NCI-H1105 treated with DMSO at 0.1 percent for 48 hours (cell line): ENCODE data around the gene ATG2B.

ENCODE experiments used
- DNase-seq: peaks from one replicate; lab custom pipeline; 2025; lab: John Stamatoyannopoulos, UW

Gene ATG2B

DNA sequence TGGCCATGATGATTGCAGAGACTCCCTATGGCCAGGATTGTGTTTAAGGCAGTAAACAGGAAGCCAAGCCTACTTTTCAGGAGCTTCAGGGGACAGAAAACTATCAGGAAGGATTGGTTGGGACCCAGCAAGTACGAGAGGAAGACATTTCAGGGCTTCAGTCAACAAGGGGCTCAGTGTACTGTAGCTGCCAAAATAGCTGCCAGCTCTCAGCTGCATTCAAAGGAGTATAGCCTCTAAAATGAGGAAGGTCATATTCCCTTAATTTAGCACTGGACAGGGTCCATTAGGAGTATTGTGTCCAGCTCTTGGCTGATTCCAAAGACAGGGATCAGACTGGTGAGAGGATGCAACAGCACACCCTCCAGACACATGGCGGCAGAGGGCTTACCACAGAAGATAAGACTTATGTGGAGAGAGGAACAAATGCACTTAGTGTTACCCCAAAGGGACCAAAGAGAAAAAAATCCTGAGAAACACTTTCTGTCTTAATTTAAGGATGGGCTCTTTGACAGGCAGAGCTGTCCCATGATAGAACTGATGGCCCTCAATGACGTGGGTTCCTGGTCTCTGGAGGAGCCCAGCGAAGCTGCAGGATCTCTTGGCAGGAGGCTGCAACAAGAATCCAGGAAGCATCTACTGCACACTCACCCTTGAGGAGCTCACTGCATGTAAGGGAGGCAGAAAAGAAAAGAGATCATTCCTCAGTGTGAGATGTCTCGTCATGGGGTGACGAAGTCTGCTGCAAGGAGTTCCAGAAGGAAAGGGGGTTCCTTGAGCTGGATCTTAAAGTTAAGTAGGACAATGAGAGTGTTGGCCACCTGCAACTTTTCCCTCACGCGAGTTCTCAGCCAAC is 92.3 kb downstream of the ATG2B start:
- no peak for DNase-seq

DNA sequence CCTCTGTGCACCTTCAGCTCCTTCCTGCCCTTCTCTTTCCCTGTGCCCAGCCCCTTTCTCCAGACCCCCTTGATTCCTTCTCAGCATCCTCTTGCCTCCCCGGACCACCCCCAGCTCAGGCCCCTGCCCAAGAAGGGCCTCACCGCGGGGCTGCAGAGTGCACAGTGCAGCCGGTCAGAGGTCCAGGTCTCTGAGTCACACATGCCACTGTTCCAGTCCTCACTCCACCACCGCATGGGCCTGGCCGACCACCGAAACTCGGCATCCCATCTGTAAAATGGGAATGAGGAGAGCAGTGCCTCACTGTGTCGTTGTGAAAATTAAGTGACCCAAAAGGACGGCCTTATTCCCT is 93.8 kb downstream of the ATG2B start:
- no peak for DNase-seq

DNA sequence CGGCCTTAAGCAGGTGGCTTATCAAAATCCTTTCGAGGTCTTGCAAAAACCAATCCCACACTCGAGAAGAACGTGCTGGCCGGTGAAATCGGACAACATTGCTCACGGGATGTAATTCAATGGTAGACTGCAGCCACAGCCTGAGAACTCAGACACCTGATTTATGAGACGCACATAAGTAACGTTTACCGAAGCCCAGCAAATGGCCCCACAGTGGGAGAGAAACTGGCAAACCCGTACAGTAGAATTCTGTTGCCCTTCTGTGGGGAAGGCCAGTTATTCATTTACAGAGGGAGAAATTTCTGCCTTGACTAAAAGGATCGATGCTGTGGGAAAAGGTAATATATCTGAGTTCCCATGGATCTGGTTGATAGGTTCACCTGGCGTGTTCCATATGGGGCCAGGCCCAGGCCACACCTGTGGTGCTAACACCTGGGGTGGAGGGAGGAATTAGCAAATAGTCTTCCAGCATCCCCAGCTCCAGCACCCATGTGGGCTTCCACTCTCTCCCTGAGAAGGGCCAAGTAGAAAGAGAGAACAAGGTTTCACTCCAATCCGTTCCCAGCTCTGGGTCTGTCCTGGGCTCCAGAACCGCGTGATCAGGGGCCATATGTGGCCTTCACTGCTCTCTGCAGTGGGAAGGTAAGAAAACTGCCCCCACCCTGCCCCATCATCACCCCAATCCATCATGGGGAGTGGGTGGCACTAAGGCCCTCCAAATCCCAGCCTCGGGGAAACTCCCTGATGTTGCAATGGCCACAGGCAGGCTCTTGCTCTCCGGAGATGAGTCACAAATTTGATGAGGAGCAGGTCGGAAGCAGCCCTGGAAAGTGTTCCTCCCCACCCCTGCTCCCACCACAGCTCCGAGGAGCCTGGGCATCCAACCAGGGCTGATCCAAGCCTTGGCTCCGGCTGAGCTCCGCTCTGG is 94.4 kb downstream of the ATG2B start:
- no peak for DNase-seq

DNA sequence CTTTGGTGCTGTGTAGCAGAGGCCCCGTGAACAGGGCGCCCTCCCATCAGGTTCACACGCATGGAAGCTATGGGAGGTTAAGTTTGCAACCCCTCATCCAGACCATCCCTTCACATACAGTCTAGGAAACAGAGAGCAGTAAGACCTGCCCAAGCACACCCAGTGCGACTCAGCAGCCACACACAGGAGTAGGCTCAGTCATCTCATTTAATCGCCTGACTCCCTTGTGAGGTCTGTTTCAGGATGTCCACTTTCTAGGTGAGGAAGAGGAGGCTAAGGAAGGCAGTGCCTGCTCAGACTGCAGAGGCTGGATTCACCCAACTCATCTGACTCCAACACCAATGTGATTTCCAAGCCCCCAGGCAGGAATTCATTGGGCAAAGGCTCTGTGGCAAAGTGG is 95.2 kb downstream of the ATG2B start:
- no peak for DNase-seq

DNA sequence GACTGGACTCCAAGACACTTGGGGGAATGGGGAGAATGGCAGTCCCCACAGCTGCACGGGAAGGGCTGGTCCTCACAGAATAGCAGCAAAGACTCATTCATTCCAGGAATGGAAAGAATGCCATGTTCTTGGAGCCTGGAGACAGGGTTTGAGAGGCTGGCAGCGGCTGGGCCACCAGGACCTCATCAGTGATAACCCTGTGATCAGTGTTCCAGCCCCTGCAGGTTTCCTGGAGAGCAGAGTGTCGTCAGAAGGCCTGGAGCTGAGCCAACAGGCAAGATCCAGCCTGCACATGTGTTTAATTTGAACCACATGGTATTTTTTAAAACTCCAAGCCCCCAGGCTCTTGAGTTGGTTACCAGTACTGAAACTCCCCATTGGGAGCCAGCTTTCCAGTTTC is 95.8 kb downstream of the ATG2B start:
- peak; percentile 83 for DNase-seq

DNA sequence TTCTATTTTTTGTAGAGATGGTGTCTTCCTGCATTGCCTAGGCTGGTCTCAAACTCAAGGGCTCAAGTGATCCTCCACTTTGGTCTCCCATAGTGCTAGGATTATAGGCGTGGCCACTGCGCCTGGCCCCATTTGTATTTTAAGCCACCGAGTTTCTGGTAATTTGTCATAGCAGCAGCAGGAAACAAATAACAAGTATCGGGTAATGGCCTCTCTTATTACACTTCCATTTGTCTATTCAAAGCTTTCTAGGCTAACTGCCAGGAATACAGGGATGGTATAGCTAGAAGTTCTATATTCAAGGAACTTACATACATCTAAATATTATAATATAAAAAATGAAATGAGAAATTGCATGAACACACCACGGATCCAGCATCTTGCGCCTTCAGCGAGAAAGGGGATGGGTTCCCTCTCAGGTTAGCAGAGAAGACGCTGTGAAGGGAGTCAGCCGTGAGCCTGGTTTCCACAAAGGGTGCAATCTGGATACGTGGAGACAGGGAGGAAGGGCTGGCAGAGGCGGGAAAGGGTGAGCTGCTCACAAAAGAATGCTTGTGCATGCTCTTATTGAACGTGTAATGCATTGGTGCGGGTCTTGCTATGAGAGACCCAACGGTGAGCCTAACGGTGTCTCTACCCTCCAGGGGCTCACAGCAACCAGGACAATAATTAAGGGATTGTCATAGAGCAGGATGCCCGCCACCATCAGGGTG is 97.6 kb downstream of the ATG2B start:
- peak; percentile 77 for DNase-seq

DNA sequence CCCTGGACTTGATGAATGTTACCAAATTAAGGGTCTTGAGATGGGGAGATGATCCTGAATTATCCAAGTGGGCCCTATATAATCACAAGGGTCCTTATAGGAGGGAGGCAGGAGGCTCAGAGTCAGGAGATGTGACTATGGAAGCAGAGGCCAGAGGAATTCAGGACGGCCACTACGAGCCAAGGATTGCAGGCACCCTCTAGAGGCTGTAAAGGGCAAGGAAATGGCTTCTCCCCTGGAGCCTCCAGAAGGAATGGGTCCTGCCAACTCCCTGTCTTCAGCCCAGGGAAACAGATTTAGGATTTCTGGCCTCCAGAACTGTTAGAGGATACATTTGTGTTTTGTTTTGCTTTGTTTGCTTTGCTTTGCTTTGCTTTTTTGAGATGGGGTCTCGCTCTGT is 98.3 kb downstream of the ATG2B start:
- no peak for DNase-seq

DNA sequence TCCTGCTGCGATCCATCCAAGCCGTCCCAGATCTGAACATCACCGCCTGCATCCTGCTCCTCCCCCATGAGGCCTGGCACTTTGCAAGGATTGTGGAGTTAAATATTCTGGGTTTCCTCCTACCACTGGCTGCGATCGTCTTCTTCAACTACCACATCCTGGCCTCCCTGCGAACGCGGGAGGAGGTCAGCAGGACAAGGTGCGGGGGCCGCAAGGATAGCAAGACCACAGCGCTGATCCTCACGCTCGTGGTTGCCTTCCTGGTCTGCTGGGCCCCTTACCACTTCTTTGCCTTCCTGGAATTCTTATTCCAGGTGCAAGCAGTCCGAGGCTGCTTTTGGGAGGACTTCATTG is 99.0 kb downstream of the ATG2B start:
- no peak for DNase-seq

DNA sequence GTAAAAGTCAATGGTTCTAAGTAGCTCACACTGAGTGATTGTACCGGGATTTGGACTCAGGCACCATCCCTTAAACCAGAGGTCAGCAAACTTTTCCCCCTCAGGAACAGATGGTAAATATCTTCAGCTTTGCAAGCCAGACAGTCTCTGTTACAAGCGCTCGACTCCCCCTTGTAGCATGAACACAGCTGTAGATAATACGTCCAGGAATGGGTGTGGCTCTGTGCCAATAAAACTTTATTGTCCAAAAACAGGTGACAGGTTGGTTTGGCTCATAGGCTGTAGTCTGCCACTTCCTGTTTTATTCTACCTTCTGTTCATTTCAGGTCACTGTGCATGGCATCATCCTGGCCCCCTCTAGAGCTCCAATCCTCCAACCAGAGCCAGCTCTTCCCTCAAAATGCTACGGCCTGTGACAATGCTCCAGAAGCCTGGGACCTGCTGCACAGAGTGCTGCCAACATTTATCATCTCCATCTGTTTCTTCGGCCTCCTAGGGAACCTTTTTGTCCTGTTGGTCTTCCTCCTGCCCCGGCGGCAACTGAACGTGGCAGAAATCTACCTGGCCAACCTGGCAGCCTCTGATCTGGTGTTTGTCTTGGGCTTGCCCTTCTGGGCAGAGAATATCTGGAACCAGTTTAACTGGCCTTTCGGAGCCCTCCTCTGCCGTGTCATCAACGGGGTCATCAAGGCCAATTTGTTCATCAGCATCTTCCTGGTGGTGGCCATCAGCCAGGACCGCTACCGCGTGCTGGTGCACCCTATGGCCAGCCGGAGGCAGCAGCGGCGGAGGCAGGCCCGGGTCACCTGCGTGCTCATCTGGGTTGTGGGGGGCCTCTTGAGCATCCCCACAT is 99.6 kb downstream of the ATG2B start:
- no peak for DNase-seq

DNA sequence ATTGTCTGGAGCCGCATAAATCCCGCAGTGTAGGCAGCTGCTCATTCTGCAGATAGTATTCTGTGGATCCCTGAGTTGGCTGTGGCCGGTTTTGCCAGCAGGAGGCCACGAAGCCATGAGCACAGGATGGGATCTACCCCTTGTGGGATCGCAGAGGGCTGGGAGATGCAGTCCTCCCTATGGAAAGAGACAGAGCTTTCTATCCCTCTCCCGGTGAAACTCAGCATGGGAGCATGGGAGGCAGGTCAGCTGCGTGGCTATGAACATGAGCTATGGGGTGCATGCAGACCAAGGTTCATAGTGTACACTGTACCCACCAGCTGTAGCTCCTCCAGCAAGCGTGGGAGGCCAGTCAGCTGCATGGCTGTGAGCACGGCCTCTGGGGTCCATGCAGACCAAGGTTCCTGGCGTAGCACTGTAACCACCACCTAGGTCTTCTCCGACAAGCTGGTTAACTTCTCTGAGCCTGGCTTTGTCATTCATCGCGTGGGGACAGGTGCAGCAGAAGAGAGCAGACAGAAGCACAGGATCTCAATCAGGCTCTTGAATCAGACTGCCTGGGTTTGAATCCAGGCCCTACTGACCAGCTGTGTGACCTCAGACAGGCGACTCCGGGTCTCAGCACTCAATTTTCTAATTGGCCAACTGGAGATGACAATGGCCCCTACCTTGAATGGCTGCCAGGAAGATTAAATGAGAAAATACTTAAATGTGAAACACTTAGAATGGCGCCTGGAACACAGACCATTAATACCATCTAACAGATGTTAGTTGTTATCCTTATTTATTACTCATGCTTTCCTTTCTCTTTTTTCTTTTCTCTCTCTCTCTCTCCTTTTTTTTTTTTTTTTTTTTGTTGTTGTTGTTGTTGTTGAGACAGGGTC is 101.1 kb downstream of the ATG2B start:
- no peak for DNase-seq

DNA sequence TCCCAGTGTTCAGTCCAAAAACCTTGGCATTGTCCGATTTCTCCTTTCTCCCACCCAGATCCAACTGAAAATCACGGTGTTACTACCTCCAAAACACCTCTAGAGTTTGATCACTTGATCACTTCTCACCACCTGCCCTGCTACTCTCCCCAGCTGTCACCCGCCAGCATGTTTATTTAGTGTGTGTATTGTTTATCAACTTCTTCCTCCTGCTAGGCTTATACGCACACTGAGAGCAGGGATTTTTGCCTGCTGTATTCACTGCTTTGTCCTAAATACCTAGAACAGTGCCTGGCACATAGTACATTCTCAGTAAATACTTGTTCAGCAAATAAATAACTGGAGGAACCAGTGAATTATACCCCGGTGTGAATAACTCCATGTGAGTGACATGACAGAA is 102.1 kb downstream of the ATG2B start:
- DNase-seq = no peak

DNA sequence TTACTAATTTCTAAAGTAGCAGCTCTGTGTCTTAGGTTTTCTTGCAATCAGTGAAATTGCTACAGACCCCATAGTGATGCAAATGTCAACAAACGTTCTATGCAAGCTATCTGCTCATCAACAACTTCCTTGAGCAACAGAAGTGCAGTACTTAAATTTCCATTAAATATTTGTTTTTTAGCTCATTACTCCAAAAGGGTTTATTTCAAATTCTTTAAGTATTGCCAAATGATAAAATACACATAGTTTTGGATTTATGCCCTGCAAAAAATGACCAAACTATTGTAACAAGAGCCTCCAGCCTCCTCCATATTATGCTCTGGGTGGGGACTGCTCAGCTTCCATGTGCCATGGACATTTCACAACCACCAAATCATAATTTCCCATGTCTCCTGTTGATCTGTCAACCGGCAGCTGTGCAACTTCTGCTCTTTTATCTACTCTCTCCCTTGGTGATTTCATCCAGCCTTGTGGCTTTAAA is 102.8 kb downstream of the ATG2B start:
- no peak for DNase-seq

DNA sequence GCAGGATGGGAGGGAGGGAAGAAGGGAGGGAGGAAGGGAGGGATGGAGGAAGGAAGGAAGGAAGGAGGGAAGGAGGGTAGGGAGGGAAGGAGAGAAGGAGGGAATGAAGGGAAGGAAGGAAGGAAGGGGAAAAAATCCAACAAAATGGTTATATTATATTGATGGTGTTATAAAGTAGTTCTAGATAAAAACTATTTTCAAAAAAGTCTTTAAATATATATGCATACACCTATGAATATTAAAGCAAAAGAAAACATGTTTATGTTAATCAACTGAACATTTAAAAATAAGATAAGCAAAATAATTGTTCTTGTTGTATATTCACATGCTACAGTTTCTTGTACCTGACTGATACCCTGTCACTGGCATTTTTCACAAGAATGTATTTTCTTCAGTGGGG is 105.2 kb downstream of the ATG2B start:
- DNase-seq = no peak

DNA sequence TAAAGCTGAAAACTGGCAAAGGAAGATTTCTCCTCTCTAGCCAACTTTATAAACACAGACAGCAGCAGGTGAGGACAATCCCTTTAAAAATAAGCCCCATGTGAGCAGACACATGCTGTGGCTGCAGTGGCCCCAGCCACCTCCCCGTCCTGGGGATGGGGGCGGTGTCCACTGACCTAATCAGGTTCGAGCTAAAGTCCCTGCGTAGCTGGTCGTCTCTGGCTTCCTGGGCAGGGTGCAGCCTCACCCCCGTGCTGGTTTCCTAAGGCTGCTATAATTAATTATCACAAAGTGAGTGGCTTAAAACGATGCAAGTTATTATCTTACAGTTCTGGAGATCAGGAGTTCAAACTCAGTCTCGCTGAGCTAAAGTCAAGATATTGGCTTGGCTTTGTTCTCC is 106.1 kb downstream of the ATG2B start:
- DNase-seq = no peak

DNA sequence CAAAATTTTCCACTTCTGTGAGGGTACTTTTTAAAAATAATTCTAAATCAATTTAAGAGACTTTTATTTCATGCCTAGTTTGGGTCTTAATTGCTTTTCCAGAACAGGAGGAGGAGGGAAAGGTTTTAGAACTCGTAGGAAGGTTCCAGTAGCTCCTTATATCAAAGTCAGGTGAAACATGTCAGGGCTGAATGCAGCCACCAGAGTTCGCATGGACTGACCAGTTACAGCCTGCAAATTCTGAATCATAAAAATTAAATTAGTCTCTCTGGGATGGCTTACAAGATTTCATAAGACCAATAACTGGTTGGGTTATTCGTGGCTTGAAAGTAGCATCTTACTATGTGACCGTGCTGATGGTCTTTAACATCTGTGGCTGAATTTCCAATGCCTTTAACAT is 106.7 kb downstream of the ATG2B start:
- no peak for DNase-seq

DNA sequence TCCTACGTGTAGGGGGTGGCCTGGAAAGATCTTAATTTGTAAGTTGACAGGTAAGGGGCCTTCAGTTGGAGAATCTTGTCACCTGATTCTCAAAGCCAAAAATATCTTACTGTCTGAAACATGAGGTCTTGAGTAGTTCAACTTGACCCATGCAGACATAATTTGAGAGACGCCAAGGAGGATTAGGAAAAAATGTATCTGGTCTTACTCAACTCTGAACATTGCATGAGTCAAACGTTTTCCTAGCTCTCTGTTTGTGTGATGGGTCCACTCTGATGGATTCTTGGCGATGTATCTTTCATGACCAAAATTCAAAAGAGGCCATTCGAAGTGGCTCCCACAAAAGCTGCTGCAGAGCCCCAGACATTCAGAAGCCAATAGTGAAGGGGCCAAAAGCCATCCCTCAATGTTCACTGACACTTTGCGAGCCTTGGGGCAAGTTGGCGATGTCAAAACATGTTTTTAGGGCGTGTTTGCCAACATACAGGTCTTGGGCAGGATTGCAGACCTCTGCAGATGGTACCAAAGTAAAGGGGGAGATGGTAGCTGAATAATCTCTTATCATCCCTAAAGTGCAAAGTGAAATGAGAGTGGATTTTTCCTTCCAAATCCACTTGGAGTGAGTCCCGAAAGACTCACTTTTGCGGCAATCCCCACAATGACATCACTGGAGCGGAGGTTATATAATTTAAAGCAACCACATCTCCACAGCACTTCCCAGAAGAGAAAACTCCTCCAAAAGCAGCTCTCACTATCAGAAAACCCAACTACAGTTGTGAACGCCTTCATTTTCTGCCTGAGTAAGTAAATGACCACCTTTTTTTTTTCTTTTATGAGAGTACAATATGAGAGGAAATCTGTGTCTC is 107.4 kb downstream of the ATG2B start, which contains the start of gene BDKRB1:
Gene BDKRB1, plus strand, starts transcription at position 710 of the 866 bp plus-strand sequence. CDS start 7,473 bp downstream, outside the sequence.
- no peak for DNase-seq

DNA sequence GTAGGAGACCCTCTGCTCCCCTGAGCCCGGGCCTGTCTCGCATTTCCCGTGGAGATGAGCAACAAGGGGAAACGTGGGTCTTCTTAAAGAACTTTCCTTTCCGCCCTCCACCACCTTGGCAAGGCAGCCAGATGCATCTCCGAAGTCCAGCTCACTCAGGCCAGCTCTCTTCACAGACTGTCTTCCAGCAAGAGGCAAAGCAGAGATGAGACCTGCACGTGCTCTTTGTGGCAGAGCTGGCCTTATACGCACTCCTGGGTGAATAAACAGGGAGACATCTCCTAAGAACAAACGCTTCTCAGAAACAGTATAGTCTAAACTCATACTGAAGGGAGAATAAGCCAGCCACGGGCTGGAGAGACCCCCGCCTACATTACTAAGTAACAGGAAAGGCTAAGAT is 108.5 kb downstream of the ATG2B start:
- DNase-seq = no peak

DNA sequence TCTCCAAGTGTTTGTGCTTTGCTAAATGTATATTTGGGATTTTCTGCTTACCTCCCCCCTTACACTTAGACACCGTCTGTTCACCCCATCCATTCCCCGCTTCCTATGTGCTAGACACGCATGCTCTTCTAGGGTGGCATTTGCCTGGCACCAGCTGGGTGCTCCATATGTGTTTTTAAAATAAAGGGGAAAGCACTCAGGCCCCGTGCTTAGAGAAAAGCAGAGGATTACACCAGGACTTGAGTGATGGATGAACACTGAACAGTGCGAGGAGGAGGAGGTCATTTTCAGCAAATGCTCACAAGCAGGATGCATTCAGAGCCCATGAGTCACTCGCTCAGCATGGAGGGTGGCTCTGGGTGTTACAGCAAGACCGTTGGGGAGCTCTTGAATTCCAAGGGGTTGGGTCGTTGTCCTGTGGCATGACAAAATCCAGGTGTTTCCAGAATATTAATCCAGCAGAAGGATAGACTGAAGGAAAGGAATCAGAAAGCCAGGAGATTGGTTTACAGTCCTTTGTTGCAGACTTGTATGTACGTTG is 110.1 kb downstream of the ATG2B start:
- DNase-seq = no peak
